Stimulated activated CD4-positive, alpha-beta T cell treated with anti-CD3 and anti-CD28 coated beads, TNF-alpha, amount 100 ng/mL, for 24 hours (primary cell): ENCODE results near the gene NCOA4.
"Not testable (repeated sequence)": the region's sequence is repeated elsewhere in the genome, so short reads cannot be mapped to it uniquely, and the experiment has no call there.

Source experiments
- DNase-seq, 3 experiments: peaks; one replicate each; pipeline ENCODE4 v3.0.0-alpha.2; 2020; ENCODE audit warnings: low read depth in 3 of 3

Gene NCOA4

DNA sequence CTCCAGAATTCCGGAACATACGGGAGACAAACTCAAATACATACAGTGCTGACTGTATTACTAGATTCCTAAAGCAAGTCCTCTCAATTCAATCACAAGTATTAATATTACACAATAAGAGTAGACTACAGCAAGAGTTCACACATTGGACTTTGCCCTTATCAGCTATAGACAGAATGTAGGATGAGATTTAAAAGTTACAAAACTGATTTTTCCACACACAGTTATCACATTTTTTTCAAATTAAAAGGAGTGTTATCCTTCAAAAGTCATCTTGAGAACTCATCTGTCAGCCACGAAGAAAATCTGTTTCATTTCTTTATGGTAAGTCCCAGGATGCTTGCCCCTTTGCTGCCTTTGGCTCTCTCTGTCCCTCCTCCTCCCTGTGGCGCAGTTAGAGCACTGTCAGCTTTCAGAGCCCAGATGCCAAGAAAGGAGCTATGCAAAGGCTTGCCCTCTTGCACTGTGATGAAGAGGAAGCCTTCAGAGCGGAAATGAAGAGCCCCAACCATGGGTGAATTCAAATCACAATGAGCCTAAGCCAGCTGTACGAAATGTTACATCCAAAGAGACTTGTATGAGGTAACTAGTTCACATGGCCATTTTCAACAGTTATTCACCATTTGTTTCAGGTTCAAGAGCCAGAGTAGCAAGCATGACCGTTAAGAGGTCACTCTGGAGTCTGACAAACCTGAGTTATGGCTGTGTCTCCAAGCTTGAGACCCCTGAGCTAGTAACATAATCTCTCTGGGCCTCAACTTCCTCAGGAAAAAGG, 10.7 kb downstream of the NCOA4 start:
- no peak for DNase-seq

DNA sequence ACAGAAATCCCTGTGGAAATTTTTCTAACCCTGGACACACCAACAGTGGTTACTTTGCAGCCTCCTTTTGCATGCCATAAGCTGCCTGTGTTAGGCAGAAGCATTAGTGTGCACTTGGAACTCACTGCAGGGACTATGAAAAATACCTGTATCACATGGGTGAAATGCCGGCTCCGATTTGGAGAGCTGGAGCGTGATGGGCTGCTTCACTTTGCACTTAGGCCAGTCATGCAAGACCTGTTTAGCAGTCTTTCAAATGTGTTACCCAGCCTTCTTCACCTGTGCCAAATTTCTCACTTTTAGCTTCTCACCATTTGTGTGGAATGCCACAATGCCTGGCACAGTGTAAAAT, 11.3 kb downstream of the NCOA4 start:
- no peak for DNase-seq

DNA sequence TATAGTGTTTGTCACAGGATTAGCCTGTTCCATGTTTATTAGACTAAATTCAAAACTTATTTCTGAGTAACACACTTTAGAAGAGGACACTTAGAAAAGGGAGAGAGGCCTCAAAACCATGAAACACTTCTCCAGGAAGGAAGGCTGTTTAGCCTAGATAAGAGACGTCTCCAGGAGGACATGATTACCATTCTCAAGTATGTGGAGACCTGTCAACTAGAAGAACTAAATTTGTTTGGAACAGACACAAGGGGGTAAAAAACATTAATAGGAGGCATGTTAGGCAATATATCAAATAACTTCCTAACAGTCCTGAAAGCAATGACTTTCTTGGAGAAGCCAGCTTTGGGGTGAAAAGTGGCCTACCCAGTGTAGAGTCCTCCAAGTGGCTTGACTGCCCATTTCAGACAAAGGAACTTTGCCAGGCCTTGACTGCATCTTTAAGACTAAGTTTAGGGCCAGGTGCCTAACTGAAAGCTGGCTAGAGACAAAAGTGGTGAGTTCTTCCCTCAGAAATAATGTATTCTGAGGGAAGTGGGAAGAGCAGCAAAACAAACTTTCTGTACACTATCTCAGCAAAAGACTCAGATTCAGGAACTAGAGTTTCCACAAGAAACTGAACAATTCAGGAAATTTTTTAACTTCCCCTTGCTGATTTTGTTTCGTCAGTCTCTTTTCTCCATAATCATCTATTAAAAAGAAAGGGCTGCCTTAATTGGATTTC, 11.8 kb downstream of the NCOA4 start:
- DNase-seq, result no peak

DNA sequence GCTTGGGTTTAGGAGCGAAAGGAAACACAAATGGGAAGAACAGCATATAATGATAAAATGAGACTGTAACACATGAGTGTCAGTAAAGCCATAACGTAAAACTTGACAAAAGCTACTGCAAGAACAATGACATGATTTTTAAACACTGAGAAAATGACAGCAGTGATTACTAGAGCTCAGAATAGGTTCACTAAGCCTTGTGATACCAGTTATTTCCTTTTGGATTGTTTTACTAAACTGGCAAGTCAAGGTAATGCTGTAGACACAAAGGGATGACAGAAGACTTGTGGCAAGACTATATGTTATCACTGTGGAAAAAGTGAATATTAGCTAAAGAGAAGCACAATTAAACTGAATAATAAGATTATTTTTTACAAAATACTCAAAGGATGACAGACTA, 12.7 kb downstream of the NCOA4 start:
- DNase-seq, result no peak

DNA sequence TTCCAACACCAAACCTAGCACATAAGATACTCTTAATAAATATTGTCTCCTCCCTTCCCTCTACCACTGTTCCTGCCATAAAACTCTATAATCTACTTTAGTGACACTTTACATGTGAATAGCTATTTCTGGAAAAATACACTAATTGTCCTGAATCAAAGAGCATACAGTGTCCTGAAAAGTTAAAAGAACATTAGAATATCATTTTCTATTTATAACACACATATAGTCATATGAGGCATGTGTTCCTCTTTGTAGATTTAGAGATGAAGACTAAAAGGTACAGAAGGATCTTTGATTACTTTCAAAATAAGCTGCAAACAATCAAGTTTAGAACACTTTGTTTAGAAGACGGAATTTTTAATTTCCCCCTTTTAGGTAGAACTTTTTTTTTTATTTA, 13.6 kb downstream of the NCOA4 start:
- no peak for DNase-seq

DNA sequence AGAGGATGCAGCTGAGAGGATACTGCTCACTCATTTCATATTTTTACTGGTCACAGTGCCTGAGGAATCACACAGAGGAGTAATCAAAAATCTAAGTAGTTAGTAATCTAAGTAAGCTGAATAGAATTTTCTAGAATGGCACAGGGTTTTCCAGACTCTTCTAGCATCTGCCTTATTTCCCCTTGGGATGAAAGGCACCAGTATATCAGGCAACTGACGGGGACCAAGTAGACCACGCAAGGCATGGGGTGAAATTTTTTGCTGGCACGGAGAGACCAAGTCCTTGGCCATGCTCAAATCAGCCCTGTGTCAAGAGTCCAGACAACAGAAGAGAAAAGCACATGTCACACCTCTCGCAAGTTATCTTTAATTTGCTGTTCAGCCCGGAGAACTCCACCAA, 14.2 kb downstream of the NCOA4 start:
- no peak for DNase-seq

DNA sequence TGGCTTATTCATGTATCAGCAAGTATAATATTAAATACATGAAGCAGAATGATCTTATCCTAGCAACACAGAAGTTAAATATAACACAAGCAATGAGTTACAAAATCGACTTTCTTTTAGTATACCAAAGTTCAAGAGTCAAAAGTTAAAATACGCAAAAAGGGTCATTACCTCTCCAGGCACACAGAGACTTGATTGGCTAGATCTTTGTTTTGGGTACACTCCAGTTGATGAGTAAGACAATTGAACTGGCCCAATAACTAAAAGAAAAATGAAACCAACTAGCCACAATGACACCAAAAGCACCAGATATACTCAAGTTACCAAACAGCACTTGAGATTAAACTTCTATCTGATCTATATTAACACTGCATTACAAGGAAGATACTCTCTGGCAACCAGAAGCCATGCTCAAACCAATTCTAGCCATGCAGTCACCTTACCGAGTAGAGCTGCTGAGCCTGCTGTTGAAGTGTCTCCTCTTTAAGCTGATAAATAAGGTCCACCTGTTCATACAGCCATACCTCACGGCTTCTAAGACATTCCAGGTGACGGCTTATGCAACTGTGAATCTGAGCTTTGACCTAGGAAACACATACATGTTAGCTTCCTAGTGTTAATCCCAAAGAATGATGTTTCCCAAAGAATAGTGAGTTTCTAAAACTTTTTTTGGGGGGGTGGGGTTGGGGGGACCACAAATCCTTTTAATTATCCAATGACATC, 15.6 kb downstream of the NCOA4 start:
- no peak for DNase-seq

DNA sequence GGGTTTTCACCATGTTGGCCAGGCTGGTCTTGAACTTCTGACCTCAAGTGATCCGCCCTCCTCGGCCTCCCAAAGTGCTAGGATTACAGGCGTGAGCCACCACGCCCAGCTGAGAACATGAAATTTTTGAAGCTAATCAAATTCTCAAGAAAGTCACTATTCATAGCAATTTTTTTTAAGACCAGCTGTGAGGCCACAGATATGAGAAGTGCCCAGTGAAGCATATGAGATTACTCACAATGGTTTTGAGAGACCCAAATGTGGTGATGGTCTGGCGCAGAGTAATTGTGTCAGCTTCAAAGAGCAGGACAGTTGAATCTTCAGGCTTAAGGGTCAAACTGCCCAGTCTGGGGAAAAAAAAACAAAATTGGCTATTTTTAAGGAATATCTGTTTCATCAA, 16.2 kb downstream of the NCOA4 start:
- DNase-seq, result no peak

DNA sequence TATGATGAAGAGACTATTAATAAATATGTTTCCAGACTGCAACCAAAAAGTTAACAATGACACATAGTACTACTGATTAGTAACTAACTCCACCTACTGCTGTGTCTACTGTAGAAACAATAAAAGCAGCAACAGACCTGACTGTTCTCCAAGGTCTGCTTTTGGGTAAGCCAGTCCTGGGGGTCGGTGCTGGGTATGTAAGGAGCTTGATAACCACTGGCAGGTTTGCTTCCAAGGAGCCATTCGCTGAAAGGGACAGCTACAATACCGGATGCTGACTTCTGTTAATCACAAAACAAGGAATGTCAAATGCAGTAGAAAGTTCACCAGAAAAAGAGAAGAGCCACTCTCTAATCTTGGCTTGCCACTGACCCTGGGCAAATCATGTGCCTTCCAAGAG, 17.7 kb downstream of the NCOA4 start:
- no peak for DNase-seq

DNA sequence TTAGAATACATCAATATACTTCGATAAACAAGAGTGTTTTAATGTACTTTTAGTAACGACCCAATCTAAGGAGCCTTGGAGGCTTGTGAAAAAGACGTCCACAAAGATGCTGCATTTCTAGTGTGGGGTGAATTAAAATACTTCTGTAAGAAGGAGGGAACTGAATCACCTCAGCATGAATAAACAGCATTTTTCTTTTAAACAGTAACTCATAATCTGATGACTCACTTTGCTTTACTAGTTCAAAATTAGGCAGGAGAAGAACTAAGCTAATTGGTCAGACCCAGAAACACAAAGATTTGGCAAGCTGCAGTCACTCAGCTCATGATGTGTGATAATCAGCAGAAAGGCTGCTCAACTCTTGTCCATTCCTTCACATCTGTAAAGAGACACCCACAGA, 24.2 kb downstream of the NCOA4 start:
- DNase-seq, result no peak

DNA sequence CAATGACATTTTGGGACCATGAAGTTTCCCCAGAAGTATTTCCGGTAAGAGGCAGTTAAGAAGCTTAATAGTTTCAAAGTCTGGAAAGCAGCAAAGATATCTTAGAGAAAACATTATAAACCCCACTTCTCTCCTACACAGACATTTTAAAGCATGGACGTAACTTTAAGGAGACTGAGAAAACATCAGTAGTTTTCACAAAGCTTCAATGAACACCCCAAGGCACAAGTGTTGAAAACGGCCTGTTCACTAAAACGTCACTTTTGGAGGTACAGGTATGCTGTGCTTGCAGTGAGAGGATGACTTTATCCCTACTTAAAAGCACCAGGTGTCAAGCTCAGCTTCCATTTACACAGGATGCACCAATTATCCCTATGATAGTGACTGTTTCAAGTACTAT, 25.0 kb downstream of the NCOA4 start:
- no peak for DNase-seq

DNA sequence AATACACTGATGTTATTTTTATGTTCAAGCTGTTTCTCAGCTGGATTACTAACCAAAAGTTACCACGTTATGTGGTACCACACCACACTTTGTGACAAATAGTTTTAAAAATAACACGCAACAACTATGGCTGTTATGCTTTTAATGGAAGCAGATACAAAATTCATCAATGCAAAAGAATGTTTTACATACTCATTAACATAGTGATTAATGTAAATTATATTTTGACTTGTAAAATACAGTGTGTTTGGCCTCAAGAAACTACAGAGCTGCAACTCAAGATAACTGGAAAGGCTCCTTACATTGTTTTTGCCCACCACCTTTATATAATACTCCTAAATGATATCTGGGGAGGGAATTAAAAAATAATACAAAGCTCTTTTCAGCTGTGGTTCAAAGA, 25.5 kb downstream of the NCOA4 start:
- DNase-seq, result no peak

DNA sequence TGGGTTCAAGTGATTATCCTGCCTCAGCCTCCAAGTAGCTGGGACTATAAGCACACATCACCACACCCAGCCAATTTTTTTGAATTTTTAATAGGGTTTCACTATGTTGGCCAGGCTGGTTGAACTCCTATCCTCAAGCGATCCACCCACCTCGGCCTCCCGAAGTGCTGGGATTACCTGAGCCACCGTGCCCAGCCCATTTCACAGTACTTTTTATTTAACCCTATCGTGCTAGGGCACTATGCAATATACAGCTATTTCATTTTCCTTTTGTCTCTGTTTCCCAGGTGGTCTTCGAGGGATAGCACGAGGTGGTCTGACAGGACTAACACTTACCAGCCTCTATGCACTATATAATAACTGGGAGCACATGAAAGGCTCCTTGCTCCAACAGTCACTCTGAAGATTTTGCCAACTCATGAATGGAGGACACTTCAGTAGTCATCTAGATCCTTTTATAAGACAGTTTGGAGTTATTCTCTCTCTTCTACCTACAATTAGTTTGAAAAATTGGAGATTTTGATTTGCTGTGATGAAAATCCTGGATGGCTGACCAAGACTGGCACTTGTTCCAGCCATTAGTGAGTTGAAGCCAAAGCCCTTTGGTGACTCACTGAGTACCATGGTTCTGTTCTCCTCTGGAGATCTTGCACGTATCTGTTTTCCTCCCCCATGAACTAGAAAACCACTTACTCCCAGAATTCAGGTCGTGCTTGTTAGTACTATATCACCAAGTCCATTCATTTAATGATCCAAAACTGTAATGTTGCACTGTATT, 27.3 kb downstream of the NCOA4 start:
- DNase-seq, result no peak

DNA sequence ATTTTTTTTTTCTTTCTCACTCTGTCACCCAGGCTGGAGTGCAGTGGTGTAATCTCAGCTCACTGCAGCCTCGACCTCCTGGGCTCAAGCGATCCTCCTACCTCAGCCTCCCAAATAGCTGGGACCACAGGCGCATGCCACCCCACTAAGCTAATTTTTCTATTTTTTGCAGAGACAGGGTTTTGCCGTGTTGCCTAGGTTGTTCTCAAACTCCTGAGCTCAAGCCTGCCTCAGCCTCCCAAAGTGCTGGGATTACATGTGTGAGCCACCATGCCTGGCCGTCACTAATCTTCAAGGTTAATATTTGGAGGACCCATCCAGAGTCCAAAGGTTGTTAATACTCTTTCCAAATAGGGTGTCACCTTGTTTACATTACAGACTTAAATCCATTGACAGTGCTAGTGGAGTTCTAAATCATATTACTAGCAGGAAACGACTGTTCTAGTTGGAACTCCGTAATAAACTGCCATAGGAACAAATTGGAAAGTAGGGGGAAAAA, 28.2 kb downstream of the NCOA4 start:
- not testable (repeated sequence) for DNase-seq

DNA sequence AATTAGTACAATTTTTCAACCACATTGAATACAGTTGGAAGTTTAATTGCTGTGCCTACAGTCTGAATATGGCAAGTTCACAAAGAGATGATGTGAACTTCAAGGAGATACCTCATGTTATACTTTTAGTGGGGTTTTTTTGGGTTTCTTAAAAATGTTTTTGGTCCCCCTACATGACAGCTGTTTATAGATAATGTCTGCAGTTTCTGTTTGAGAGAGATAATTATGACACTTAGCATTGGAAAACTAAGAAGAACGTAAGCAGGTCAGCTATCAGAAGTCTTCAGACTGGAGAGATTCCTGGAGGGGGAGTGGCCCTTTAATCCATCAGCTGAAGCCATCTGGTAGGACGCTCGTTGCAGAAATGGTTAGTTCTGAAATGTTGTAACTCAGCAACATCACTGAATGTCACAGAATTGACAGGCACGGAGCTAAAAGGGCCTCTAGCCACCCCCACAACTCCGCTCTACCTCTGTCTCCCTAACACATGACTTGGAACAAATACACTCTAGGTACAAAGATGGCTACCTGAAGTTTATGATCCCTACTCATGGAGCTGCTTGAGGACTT, 29.2 kb downstream of the NCOA4 start:
- DNase-seq, result no peak

DNA sequence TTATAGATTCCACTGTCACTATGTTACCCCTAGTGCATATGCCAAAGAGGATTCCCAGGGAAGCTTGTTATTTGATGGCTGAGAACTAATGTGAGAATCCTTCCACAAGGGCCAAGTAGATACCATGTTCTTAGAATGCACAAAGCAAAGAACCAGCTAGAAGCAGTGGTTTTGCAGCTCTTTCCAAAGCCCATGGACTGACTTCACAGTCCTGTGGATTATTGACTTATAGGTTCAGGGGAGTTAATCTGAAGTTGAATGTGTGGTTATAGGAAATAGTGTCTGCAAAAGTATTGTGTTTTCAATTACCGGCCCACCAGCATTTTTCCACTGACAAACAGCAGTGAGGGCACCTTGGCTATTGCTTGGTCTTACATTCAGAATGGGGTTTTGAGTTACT, 29.9 kb downstream of the NCOA4 start:
- DNase-seq, result no peak

DNA sequence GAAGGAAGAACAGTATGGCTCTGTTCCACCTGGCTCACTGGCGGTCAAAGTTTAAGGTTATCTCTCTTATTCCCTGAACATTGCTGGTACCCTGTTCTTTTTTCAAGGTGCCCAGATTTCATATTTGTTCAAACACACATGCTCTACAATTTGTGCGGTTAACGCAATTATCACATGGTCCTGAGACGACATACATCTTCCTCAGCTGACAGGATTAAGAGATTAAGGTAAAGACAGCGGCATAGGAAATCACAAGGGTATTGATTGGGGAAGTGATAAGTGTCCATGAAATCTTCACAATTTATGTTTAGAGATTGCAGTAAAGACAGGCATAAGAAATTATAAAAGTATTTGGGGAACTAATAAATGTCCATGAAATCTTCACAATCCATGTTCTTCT, 30.5 kb downstream of the NCOA4 start:
- DNase-seq, result not testable (repeated sequence)

DNA sequence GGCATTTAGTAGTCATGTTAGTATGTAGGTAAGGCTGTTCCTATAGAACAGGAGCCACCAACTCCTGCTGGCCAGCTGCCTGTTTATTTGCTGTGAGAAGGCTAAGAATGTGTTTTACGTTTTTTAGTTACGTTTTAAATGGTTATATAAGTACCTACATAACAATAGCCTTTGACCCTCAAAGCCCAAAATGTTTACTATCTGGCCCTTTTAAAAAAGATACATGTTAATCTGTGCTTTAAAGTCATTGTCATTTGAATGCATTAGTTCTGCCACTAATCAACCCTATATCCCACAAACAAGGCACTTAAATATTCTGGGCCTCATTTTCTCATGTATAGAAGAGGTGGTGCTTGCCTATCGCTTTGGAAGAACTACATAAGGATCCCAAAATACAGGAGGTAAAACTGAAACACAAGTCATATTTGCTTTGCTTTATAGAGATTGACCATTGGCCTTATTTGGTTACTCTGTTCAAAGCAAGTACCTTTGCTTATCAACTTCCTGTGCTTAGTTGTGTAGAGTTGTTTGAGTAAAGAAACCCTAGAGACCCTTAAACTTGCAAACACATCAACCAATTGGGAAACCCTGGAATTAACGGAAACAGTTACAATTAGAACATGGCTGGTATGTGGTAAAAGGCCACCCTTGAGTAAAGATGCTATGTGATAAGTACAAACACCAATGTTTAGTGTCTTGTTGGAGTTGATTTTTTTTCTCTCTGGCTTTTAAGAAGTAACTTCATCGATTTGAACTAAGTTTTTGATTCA, 32.2 kb downstream of the NCOA4 start:
- no peak for DNase-seq

DNA sequence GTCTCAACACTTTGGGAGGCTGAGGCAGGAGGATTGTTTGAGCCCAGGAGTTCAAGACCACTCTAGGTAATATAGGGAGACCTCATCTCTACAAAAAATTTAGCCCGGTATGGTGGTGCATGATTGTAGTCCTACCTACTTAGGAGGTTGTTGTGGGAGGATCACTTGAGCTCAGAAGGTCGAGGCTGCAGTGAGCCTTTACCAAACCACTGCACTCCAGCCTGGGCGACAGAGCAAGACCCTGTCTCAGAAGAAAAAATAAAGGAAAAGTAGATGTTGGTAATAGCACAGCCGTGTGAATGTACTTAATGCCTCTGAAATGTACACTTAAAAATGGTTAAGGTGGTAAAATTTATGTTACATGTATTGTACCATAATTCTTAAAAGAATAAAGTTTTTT, 32.9 kb downstream of the NCOA4 start:
- DNase-seq, result no peak

DNA sequence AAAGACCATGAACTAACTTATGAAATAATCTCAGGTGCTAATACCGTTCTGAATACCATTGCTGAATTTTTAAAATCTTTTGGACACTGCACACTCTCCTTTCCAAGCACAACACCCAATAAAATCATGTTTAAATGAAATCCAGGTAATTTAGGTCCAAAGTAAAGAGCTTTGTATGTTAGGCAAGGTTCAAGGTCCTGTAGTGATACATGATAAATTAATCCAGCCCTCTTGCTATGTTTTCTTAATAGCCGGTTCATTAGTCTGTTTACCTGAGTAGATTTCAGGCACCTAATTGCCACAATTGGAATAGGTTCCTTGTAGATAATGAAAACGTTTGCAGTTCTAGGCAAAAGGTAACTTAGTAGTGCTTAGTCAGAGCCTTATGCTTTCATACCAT, 44.8 kb downstream of the NCOA4 start:
- not testable (repeated sequence) for DNase-seq

DNA sequence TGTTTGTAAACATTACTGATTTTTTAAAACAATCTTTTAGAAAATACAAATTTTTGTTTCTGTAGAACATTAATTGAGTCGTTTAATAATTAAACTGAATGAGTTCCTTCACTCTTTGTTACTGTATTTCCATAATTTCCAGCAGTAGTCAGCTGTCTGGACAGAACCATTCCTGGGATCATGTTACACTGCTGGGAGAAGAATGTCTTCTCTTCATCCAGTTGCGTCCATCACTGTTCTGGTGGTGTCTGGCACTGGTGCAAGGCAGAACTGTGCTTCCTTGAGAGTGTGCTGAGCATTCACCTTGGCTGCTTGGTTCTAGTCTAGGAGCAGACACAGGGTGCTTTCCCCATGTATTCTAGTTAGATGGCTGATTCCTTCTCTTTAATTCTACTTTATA, 46.0 kb downstream of the NCOA4 start:
- not testable (repeated sequence) for DNase-seq
